ENCODE data around the gene CTU2. TPM values are rescaled to one million over a fixed set of nuclear protein-coding genes. Genes with fewer than 3 reads are reported as not detected.

Gene CTU2
- total RNA-seq, 1 donor from 2014 or later = 18.3 TPM

- Mint-ChIP-seq H3K4me3 (ENCODE audit: unreplicated experiment) (no peak overlapping the region), H3K4me1 (ENCODE audit: low read depth, unreplicated experiment) (no peaks in the 10 kb centered on the region), H3K27me3 (ENCODE audit: low read depth, unreplicated experiment) (no peaks in the 10 kb centered on the region), H3K9me3 (ENCODE audit: unreplicated experiment) (no peaks in the 10 kb centered on the region), H3K27ac (ENCODE audit: unreplicated experiment) (no peak overlapping the region), H3K36me3 (ENCODE audit: low read depth, unreplicated experiment) (peaks cover 16% of the 10 kb centered on the region)
- no peak overlapping the region for H2AFZ ChIP-seq (ENCODE audit: low read depth, low read length)
- H3K27me3 ChIP-seq (ENCODE audit: insufficient read depth, low read length) = no peaks in the 10 kb centered on the region
- TF ChIP-seq CTCF (IDR thresholded peaks at IDR 0.05; ENCODE audit: insufficient read depth, low read depth, low read length) = no peak
- no peak for TF ChIP-seq EZH2 (IDR thresholded peaks at IDR 0.05; ENCODE audit: insufficient read depth, low read length)
- H3K36me3 ChIP-seq (ENCODE audit: insufficient read depth, low read length) = peaks cover 20% of the 10 kb centered on the region
- DNase-seq (ENCODE audit: low read depth) (no peak), FAIRE-seq (no peak)
- H3K27ac ChIP-seq (ENCODE audit: low read depth, low read length) = no peak overlapping the region
- no peaks in the 10 kb centered on the region for H3K4me1 ChIP-seq (ENCODE audit: insufficient read depth, low read length)
- no peak overlapping the region for H3K9ac ChIP-seq (ENCODE audit: low read length)
- H3K4me3 ChIP-seq (ENCODE audit: insufficient read depth, low read depth, low read length) = no peak overlapping the region
- H3K4me2 ChIP-seq (ENCODE audit: low read length) = no peak overlapping the region
- no peaks in the 10 kb centered on the region for H3K9me3 ChIP-seq (ENCODE audit: insufficient read depth, low read depth, low read length)
- H3K79me2 ChIP-seq (ENCODE audit: insufficient read depth, low read length) = peaks cover 5% of the 10 kb centered on the region
- peaks cover 35% of the 10 kb centered on the region for H4K20me1 ChIP-seq (ENCODE audit: insufficient read depth, low read length)
These were observed 14.2 kb downstream of the CTU2 start for GRCh38 chr16:88720396-88720970.

GRCh38 chr16:88721236-88721635 lies 14.9 kb downstream of the CTU2 start:
- H3K9ac ChIP-seq (ENCODE audit: low read length) = no peak overlapping the region
- no peak overlapping the region for H3K4me3 ChIP-seq (ENCODE audit: insufficient read depth, low read depth, low read length)
- no peaks in the 10 kb centered on the region for H3K27me3 Mint-ChIP-seq (ENCODE audit: low read depth, unreplicated experiment)
- no peak overlapping the region for H3K27ac ChIP-seq (ENCODE audit: low read depth, low read length)
- no peak overlapping the region for H3K4me3 Mint-ChIP-seq (ENCODE audit: unreplicated experiment)
- H3K36me3 ChIP-seq (ENCODE audit: insufficient read depth, low read length) = peaks cover 25% of the 10 kb centered on the region
- no peak for DNase-seq (ENCODE audit: low read depth)
- no peak for FAIRE-seq
- H4K20me1 ChIP-seq (ENCODE audit: insufficient read depth, low read length) = peaks cover 31% of the 10 kb centered on the region
- H2AFZ ChIP-seq (ENCODE audit: low read depth, low read length) = no peak overlapping the region
- H3K36me3 Mint-ChIP-seq (ENCODE audit: low read depth, unreplicated experiment) = peaks cover 16% of the 10 kb centered on the region
- H3K4me2 ChIP-seq (ENCODE audit: low read length) = no peak overlapping the region
- peaks cover 5% of the 10 kb centered on the region for H3K79me2 ChIP-seq (ENCODE audit: insufficient read depth, low read length)
- TF ChIP-seq EZH2 (IDR thresholded peaks at IDR 0.05; ENCODE audit: insufficient read depth, low read length) = no peak
- no peak for TF ChIP-seq CTCF (IDR thresholded peaks at IDR 0.05; ENCODE audit: insufficient read depth, low read depth, low read length)
- H3K9me3 ChIP-seq (ENCODE audit: insufficient read depth, low read depth, low read length) = no peaks in the 10 kb centered on the region
- no peaks in the 10 kb centered on the region for H3K9me3 Mint-ChIP-seq (ENCODE audit: unreplicated experiment)
- H3K4me1 ChIP-seq (ENCODE audit: insufficient read depth, low read length) = no peaks in the 10 kb centered on the region
- H3K4me1 Mint-ChIP-seq (ENCODE audit: low read depth, unreplicated experiment) = no peaks in the 10 kb centered on the region
- H3K27me3 ChIP-seq (ENCODE audit: insufficient read depth, low read length) = no peaks in the 10 kb centered on the region
- no peak overlapping the region for H3K27ac Mint-ChIP-seq (ENCODE audit: unreplicated experiment)

All from astrocyte (in vitro differentiated cells and primary cell).